Measurements from ENCODE around the gene OR7G2. TPM values are rescaled to one million over a fixed set of nuclear protein-coding genes. Genes with fewer than 3 reads are reported as not detected.
"Not testable (repeated sequence)": the region's sequence is repeated elsewhere in the genome, so short reads cannot be mapped to it uniquely, and the experiment has no call there.

Gene OR7G2
- total and polyA plus RNA-seq, 5 experiments from 2014 or later: not detected

DNA sequence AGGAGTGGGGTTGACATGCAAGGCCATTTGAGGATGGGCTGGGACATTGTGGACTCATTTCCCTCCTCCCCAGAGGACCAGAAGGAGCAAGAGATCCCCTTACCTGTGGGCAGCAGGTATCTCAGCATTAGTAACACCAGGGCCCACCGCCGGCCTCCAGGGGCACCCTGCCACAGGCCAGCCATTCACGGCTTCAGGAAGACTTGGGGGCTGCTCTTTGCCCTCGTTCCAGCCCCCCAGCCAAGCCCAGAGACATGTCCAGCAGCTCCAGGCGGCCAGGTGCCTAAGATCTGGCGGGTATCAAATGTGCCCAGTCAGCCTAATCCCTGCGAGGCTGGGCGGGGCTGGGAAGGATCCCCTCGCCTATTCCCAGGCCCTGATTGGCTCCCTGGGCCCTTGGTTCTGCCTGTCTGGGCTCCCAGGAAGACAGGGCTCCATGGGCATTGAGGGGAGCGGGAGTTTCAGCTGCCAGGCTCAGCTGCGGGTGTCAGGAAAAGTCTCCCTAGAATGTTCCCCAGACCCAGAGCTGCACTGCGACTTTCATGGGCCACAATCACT is 41.7 kb downstream of the OR7G2 start:
- DNase-seq: no peak
- no peak for ATAC-seq
- POLR2A ChIA-PET: no interaction called here
- Mint-ChIP-seq H3K36me3 (no peaks in the 10 kb centered on the region), H3K4me3 (no peak overlapping the region), H3K9me3 (no peaks in the 10 kb centered on the region), H3K27me3 (no peaks in the 10 kb centered on the region), H3K4me1 (no peaks in the 10 kb centered on the region), H3K27ac (no peak overlapping the region)

- Mint-ChIP-seq H3K27ac (no peak overlapping the region), H3K27me3 (peaks cover 0 to 3% (median 0%) of the 10 kb centered on the region in 5 donors), H3K9me3 (peaks cover 0 to 3% (median 0%) of the 10 kb centered on the region in 9 donors), H3K36me3 (no peaks in the 10 kb centered on the region), H3K4me1 (no peaks in the 10 kb centered on the region), H3K4me3 (no peak overlapping the region)
- DNase-seq: no peak
- POLR2A ChIA-PET: no interaction called here
- ATAC-seq: no peak
Observed at GRCh38 chr19:9061879-9062278, 45.4 kb downstream of the OR7G2 start.

- no peaks in the 10 kb centered on the region for H3K4me1 Mint-ChIP-seq
- no peak for ATAC-seq
- peaks cover 0 to 3% (median 0%) of the 10 kb centered on the region in 9 donors for H3K9me3 Mint-ChIP-seq
- H3K4me3 Mint-ChIP-seq: no peak overlapping the region
- no peak for DNase-seq
- POLR2A ChIA-PET: no interaction called here
- peaks cover 0 to 3% (median 0%) of the 10 kb centered on the region in 5 donors for H3K27me3 Mint-ChIP-seq
- no peaks in the 10 kb centered on the region for H3K36me3 Mint-ChIP-seq
- no peak overlapping the region for H3K27ac Mint-ChIP-seq
Observed at GRCh38 chr19:9060564-9061340, 46.5 kb downstream of the OR7G2 start.

- Mint-ChIP-seq H3K9me3 (peaks cover 0 to 3% (median 0%) of the 10 kb centered on the region in 9 donors), H3K4me3 (no peak overlapping the region), H3K27me3 (peaks cover 0 to 7% (median 2%) of the 10 kb centered on the region in 5 donors), H3K27ac (no peak overlapping the region), H3K4me1 (no peaks in the 10 kb centered on the region), H3K36me3 (no peaks in the 10 kb centered on the region)
- POLR2A ChIA-PET: no interaction called here
- DNase-seq: no peak
- no peak for ATAC-seq
Observed at GRCh38 chr19:9058905-9059667, 48.2 kb downstream of the OR7G2 start.

DNA sequence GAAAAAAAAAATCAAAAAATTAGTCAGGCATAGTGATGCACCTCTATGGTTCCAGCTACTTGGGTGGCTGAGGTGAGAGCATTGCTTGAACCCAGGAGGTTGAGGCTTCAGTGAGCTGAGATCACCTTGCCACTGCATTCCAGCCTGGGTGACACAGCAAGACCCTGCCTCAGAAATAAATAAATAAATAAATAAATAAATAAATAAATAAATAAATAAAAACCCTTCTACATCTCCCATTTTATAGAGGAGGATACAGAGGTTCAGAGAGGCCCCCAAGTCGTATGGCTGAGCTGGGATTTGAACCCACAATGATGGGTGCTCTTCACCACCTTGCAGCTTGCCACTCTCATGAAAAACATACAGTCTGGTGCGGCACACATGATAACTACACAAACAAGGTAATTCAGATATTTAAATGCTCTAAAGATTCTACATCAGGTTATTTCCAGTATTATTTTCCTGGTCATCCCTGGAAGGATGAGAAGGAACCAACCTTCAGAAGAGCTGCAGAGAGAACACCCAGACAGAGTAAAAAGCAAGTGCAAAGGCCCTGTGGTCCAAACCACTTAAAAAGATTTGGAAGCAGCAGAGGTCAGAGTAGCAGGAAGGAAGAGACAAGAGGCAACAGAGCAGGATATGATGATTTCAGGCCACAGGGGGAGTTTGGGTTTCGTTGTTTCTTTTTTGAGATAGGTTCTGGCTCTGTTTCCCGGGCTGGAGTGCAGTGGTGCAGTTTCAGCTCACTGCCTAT is 49.6 kb downstream of the OR7G2 start:
- Mint-ChIP-seq H3K36me3 (no peaks in the 10 kb centered on the region), H3K4me1 (no peaks in the 10 kb centered on the region)
- POLR2A ChIA-PET: no interaction called here

GRCh38 chr19:9056131-9056530 is 51.1 kb downstream of the OR7G2 start:
- DNase-seq, ATAC-seq, H3K4me1 Mint-ChIP-seq, H3K27me3 Mint-ChIP-seq, H3K4me3 Mint-ChIP-seq, H3K9me3 Mint-ChIP-seq, H3K36me3 Mint-ChIP-seq, H3K27ac Mint-ChIP-seq, POLR2A ChIA-PET: not testable (repeated sequence)

More for the DNA sequence above, 49.6 kb downstream of the OR7G2 start:
- Mint-ChIP-seq H3K27me3 (peaks cover 0 to 8% (median 2%) of the 10 kb centered on the region in 5 donors), H3K9me3 (peaks cover 0 to 3% (median 0%) of the 10 kb centered on the region in 9 donors), H3K4me3 (no peak overlapping the region), H3K27ac (no peak overlapping the region)
- ATAC-seq (no peak), DNase-seq (no peak)

GRCh38 chr19:9054765-9055164 is 52.5 kb downstream of the OR7G2 start:
- H3K27ac Mint-ChIP-seq: no peak overlapping the region
- H3K4me1 Mint-ChIP-seq: no peaks in the 10 kb centered on the region
- DNase-seq (no peak), ATAC-seq (no peak)
- H3K4me3 Mint-ChIP-seq: no peak overlapping the region
- H3K27me3 Mint-ChIP-seq: peaks cover 0 to 8% (median 2%) of the 10 kb centered on the region in 5 donors
- no peaks in the 10 kb centered on the region for H3K36me3 Mint-ChIP-seq
- POLR2A ChIA-PET: no interaction called here
- H3K9me3 Mint-ChIP-seq: peaks cover 0 to 3% (median 0%) of the 10 kb centered on the region in 9 donors

DNA sequence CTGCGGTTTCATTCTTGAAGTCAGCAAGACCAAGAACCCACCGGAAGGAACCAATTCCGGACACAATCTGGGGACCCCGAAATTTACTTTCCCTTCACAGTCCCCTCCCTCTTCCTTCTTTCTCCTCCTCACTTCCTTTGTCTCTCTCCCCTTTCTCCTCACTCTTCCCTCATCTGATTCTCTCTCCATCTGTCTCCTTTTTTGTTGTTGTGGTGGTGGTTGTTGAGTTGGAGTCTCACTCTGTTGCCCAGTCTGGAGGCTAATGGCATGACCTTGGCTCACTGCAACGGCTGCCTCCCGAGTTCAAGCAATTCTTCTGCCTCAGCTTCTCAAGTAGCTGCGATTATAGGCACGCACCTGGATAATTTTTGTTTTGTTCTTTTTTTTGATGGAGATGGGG is 53.1 kb downstream of the OR7G2 start:
- Mint-ChIP-seq H3K4me1 (no peaks in the 10 kb centered on the region), H3K9me3 (peaks cover 0 to 3% (median 0%) of the 10 kb centered on the region in 9 donors), H3K36me3 (no peaks in the 10 kb centered on the region), H3K27ac (peak overlapping the region in 1 of 10 donors; percentile 50), H3K27me3 (peaks cover 0 to 8% (median 2%) of the 10 kb centered on the region in 5 donors), H3K4me3 (no peak overlapping the region)
- DNase-seq: no peak
- ATAC-seq: no peak
- POLR2A ChIA-PET: no interaction called here

DNA sequence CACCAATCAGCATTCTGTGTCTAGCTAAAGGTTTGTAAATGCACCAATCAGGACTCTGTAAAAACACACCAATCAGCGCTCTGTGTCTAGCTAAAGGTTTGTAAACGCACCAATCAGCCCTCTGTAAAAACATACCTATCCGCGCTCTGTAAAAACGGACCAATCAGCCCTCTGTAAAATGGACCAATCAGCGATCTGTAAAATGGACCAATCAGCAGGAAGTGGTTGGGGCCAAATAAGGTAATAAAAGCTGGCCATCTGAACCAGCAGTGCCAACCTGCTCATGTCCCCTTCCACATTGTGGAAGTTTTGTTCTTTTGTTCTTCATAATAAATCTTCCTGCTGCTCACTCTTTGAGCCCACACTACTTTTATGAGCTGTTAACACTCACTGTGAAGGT is 53.6 kb downstream of the OR7G2 start:
- H3K4me1 Mint-ChIP-seq, POLR2A ChIA-PET, ATAC-seq: not testable (repeated sequence)

GRCh38 chr19:9052894-9053293 is 54.4 kb downstream of the OR7G2 start:
- Mint-ChIP-seq H3K27me3 (peaks cover 0 to 7% (median 2%) of the 10 kb centered on the region in 5 donors), H3K9me3 (peaks cover 0 to 2% (median 0%) of the 10 kb centered on the region in 9 donors), H3K4me1 (no peaks in the 10 kb centered on the region), H3K36me3 (no peaks in the 10 kb centered on the region), H3K4me3 (no peak overlapping the region), H3K27ac (no peak overlapping the region)
- no peak for ATAC-seq
- no peak for DNase-seq
- POLR2A ChIA-PET: no interaction called here

More for the DNA sequence above, 53.6 kb downstream of the OR7G2 start:
- H3K4me3 Mint-ChIP-seq, H3K27ac Mint-ChIP-seq, DNase-seq, H3K9me3 Mint-ChIP-seq, H3K36me3 Mint-ChIP-seq, H3K27me3 Mint-ChIP-seq: not testable (repeated sequence)

Measured in naive thymus-derived CD8-positive, alpha-beta T cell (primary cell).